NCI-H2029 treated with DMSO at 0.1 percent for 48 hours (cell line): Measurements from ENCODE around the gene GANC.

Experiments used
- DNase-seq: peaks from one replicate; lab custom pipeline; 2025; lab: John Stamatoyannopoulos, UW

GANC gene

GRCh38 chr15:42348083-42348482, 75.1 kb downstream of the GANC start:
- no peak for DNase-seq

- DNase-seq: no peak
Observed at GRCh38 chr15:42349186-42349585, 76.2 kb downstream of the GANC start.

GRCh38 chr15:42352401-42352800, 79.4 kb downstream of the GANC start:
- DNase-seq: no peak

- no peak for DNase-seq
Observed at GRCh38 chr15:42353061-42353460, 80.1 kb downstream of the GANC start.

- DNase-seq: no peak
Observed at GRCh38 chr15:42354824-42355223, 81.8 kb downstream of the GANC start.

- DNase-seq: no peak
Observed at GRCh38 chr15:42355291-42355690, 82.3 kb downstream of the GANC start.

- no peak for DNase-seq
Observed at GRCh38 chr15:42356851-42357250, 83.8 kb downstream of the GANC start.

- no peak for DNase-seq
Observed at GRCh38 chr15:42358141-42358540, 85.1 kb downstream of the GANC start.

- no peak for DNase-seq
Observed at GRCh38 chr15:42359249-42359648, 86.2 kb downstream of the GANC start, which contains the start of gene CAPN3. Gene CAPN3, plus strand, starts transcription at chr15:42359501. Its CDS starts 305 bp downstream, at chr15:42359806.

- DNase-seq: no peak
Observed at GRCh38 chr15:42359985-42360384, 87.0 kb downstream of the GANC start.

- no peak for DNase-seq
Observed at GRCh38 chr15:42360535-42361112, 87.6 kb downstream of the GANC start.

GRCh38 chr15:42363487-42363886, 90.5 kb downstream of the GANC start:
- DNase-seq: no peak

- DNase-seq: no peak
Observed at GRCh38 chr15:42363942-42364341, 90.9 kb downstream of the GANC start.

- no peak for DNase-seq
Observed at GRCh38 chr15:42364529-42364928, 91.5 kb downstream of the GANC start.

- DNase-seq: no peak
Observed at GRCh38 chr15:42365921-42366550, 93.0 kb downstream of the GANC start.

GRCh38 chr15:42367041-42367440, 94.0 kb downstream of the GANC start:
- DNase-seq: no peak

- DNase-seq: no peak
Observed at GRCh38 chr15:42368096-42368495, 95.1 kb downstream of the GANC start.

GRCh38 chr15:42371096-42371495, 98.1 kb downstream of the GANC start:
- DNase-seq: no peak

GRCh38 chr15:42373274-42373673, 100.3 kb downstream of the GANC start:
- DNase-seq: no peak

GRCh38 chr15:42373936-42374335, 100.9 kb downstream of the GANC start:
- no peak for DNase-seq

- no peak for DNase-seq
Observed at GRCh38 chr15:42374810-42375209, 101.8 kb downstream of the GANC start.

- no peak for DNase-seq
Observed at GRCh38 chr15:42375252-42375651, 102.3 kb downstream of the GANC start.

GRCh38 chr15:42375941-42376340, 102.9 kb downstream of the GANC start:
- no peak for DNase-seq

GRCh38 chr15:42378011-42378410, 105.0 kb downstream of the GANC start:
- DNase-seq: no peak
